HL-60 (cell line): ENCODE results near the gene PTPRU.

Experiments used
- CTCF ChIP-seq: IDR thresholded peaks from one replicate; pipeline ENCODE4 v1.5.1; 2011; ENCODE audit warnings: low read length, control low read depth, inconsistent platforms; ENCODE audit not compliant: insufficient read depth
- GABPA ChIP-seq: IDR thresholded peaks from 2 replicates; pipeline ENCODE4 v1.6.1; 2012; ENCODE audit warnings: low read depth
- POLR2AphosphoS5 ChIP-seq: IDR thresholded peaks from 2 replicates; pipeline ENCODE4 v1.6.1; 2012; ENCODE audit warnings: low read depth

- no peak for TF ChIP-seq CTCF
- TF ChIP-seq POLR2AphosphoS5 = no peak
- no peak for TF ChIP-seq GABPA
Observed at GRCh38 chr1:29264773-29265389, 28.6 kb downstream of the PTPRU start.
